Measurements from ENCODE around the gene HMGN3.
A peak's percentile ranks its signal among the peaks of the same experiment; 100 is the strongest.
"Not testable (repeated sequence)": the region's sequence is repeated elsewhere in the genome, so short reads cannot be mapped to it uniquely, and the experiment has no call there.

Gene HMGN3

DNA sequence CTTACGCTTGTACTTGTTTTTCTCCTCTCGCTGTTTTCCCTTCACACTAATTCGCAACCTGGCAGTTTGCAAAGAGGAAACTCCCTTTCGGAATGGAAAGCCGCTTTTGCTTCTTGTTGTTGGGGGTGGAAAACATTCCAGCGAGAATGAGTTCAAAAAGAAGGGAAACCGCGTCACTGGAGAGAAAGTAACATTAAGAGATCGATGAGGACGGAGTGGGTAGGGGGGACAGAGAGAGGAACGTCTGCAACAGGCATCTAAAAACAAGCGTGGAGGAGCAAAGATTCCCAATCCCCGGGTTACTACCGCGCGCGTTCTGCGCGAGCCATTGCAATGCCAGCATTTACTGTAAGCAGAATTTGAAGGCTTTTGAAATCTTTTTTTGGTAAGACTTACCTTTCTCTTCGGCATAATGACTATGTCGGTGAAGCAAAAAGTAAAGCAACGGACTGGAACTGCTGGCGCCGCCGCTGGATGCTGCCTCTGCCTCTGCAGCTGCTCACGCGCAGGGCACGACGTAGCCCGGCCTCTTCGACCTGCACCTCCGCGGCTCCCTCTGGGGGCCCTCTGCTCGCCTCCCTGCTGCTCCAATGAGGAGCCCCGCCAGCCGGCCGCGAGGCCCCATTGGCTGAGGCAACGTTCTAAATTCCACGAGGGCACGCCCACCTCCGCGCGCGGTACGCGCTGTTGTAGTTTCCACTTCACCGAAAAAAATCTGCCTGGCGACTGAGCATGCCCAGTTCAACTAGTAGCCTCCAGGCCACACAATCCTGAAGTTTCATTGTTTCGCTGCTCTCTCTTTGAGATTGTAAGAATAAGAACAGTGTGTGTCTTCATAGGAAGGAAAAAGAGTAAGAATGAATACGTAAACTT is at the start of gene HMGN3:
Gene HMGN3, minus strand, starts transcription at position 533 of the 873 bp plus-strand sequence.
- DNase-seq (ENCODE audit: low read depth), result peak; percentile 93

DNA sequence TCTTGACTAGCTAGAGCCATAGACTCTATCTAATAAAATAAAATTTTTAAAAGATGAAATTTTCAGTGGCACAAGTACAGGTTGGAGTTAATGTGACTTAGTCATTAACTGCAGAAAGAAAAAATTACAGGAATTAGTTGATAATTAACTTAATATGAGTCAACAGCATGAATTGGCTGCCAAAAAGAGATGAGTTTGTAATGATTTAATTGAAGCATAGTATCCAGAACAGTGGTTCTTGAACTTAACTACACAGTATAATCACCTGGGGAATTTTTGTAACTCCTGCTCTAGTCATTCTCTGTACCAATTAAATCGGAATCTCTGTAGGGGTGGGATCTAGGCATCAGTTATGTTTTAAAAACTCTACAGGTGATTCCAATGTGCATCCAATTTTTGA is 46.3 kb upstream of the HMGN3 start:
- DNase-seq (ENCODE audit: low read depth), result no peak

DNA sequence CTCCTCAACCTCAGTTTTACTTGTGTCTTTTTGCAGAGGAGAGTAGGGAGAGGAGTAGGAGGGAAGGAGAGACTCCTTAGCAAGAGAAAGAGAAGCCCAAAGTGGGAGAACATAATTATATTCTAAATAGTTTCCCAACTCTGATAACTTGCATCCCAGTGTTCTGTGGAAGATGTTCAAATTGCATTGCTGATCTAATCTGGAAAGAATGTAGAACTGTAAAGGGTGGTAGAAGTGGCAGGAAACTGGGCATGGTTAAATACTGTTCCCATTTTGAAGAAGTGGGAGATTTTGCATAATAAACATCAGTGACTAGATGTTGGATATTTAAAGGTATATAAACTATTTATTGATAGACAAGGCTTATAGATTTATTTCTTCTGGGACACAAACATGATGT is 42.6 kb upstream of the HMGN3 start:
- peak; percentile 85 for DNase-seq (ENCODE audit: low read depth)

DNA sequence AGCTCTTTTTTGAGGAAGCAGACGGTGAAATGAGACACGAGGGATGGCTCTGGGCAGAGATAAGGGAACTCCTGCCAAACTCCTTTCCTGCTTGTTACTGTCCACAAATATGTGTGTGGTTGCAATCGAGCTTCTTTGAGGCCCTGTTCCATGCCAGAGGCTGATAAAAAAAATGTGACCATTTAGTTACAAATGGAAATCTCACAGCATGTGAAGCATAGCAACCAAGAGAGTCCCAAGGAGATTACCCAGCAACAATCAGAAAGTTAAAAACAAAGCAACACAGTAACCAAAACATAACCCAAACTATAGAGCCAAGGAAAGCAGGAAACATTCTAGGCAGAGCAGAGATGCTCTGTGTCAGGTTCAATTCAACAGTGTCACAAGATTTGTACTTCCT is 35.4 kb upstream of the HMGN3 start:
- DNase-seq (ENCODE audit: low read depth), result peak; percentile 99

DNA sequence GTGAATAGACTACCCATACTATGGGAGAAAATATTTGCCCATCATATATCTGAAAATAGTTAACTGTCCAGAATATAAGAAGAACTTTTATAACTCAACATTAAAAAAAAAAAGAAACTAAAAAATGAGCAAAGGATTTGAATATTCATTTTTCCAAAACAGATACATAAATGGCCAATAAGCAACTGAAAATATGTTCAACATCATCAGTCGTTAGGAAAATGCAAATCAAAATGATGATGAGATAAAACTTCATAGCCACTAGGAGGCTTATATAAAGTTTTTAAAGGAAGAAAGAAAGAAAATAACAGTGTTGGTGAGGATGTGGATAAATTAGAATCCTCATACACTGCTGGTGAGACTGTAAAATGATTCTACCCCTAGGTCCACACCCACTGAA is 32.6 kb upstream of the HMGN3 start:
- DNase-seq (ENCODE audit: low read depth), result no peak

DNA sequence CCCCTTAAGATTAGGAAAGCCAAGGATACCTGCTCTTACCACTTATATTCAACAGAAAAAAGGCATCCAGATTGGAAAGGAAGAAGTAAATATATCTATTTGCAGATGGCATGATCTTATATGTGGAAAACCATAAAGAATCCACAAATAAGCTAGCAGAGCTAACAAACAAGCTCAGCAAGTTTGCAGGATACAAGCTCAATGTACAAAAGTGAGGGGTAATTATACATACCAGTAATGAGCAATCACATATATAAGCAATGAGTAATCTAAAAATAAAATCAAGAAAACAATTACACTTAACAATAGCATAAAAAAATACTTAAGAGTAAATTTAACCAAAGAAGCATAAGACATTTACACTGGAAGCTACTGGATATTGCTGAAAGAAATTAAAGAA is 31.6 kb upstream of the HMGN3 start:
- no peak for DNase-seq (ENCODE audit: low read depth)

DNA sequence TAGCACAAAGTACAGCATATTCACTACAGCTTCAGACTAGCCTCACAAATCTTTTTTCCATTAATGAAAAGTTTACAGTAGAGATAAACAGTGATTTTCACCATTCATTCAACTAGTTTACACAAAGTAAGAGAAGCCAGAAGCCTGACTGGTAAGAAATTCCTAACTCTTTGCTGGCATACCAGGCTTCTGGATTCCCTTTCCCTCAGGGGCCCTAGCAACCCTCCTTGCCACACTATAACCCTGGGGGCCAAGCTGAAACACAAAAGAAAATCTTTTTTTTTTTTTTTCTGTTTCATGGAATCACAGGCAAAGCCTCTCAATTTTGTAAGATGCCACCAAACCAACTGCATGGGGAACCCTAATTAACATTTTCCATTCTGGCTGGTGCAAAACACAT is 28.9 kb upstream of the HMGN3 start:
- DNase-seq (ENCODE audit: low read depth), result peak; percentile 54

DNA sequence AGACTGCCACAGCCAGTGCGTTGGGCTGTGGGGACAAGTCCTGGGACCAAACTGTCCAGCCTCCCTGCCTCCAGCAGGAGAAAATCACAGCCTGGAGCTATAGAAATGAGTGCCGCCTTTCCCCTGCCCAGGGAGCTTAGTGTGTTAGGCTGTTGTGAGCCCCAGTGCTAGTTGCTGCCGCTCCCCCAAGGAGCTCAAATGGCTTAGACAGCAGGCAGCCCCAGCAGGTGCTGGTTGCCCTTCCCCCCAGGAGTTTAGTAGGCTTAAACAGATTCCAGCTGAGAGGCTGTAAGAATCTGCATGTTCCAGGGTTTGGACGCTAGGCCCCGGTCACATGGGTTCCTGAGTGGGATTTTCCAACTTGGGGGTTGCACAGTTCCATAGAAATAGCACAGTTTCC is 27.2 kb upstream of the HMGN3 start:
- no peak for DNase-seq (ENCODE audit: low read depth)

DNA sequence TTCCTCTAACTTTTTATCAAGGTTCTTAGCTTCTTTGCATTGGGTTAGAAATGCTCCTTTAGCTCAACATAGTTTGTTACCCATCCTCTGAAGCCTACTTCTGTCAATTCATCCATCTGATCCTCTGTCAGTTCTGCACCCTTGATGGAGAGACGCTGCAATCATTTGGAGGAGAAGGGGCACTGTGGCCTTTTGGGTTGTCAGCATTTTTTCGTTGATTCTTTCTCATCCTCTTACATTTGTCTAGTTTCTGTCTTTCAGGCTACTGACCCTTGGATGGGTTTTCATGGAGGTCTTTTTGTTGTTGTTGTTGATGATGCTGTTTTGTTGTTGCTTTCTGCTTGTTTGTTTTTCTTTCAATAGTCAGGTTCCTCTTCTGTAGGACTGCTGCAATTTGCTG is 26.3 kb upstream of the HMGN3 start:
- no peak for DNase-seq (ENCODE audit: low read depth)

DNA sequence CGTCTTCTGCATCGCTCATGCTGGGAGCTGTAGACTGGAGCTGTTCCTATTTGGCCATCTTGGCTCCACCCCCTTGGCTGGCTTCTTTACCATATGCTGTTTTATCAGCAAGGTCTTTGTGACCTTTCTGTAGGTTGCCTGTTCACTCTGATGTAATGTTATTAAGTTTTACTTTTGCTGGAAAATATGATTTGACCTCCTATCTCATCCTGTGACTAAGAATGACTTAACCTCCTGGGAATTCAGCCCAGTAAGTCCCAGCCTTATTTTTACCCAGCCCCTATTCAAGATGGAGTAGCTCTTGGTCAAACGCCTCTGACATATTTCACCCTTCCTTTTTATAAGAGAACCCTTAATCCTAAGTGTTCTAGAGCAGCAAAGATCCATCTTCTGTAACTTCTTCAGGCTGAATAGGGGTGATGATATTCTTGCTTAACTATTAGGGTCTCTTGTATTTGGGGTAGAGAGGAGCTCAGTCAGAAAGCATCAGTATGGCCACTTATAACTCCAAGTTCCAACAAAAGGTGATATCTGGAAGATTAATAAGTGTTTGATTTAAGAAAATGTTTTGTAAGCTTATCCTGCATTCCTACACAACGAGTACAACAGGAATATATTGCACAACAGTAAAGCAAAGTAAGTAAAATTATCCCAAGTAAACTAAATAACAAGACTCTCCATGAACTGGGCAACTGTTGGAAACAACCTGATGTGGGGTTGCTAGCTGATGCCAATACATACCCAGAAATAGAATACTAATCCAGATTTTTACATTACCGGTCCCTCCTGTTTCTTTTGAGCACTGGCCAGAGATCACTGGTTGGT is 23.1 kb upstream of the HMGN3 start:
- peak; percentile 58 for DNase-seq (ENCODE audit: low read depth)

DNA sequence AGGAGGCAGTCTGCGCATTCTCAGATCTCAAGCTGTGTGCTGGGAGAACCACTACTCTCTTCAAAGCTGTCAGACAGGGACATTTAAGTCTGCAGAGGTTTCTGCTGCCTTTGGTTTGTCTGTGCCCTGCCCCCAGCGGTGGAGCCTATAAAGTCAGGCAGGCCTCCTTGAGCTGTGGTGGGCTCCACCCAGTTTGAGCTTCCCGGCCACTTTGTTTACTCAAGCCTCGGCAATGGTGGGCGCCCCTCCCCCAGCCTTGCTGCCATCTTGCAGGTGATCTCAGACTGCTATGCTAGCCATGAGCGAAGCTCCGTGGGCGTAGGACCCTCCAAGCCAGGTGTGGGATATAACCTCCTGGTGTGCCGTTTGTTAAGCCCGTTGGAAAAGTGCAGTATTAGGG is 22.3 kb upstream of the HMGN3 start:
- not testable (repeated sequence) for DNase-seq (ENCODE audit: low read depth)

DNA sequence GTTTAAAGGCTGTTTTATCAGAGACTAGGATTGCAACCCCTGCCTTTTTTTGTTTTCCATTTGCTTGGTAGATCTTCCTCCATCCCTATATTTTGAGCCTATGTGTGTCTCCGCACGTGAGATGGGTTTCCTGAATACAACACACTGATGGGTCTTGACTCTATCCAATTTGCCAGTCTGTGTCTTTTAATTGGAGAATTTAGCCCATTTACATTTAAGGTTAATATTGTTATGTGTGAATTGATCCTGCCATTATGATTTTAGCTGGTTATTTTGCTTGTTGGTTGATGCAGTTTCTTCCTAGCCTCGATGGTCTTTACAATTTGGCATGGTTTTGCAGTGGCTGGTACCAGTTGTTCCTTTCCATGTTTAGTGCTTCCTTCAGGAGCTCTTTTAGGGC is 20.6 kb upstream of the HMGN3 start:
- not testable (repeated sequence) for DNase-seq (ENCODE audit: low read depth)

DNA sequence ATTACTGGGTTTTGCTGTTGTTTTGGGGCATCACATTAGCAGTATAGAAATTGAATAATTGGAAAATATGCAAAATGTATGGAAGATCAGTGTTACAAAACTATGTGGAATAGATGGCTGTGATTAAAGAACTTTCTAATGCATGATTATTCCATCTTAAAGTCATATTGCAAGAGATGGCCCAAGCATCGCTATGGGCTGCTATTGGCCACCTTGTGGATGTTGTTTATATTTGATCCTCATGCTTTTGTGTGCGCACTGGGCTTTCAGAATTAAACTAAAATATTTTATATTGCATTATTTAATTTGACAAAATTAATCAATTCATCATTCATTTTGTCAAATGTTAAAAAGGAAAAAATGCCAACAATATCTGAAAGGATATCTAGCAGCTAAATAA is 16.1 kb upstream of the HMGN3 start:
- DNase-seq (ENCODE audit: low read depth), result no peak

DNA sequence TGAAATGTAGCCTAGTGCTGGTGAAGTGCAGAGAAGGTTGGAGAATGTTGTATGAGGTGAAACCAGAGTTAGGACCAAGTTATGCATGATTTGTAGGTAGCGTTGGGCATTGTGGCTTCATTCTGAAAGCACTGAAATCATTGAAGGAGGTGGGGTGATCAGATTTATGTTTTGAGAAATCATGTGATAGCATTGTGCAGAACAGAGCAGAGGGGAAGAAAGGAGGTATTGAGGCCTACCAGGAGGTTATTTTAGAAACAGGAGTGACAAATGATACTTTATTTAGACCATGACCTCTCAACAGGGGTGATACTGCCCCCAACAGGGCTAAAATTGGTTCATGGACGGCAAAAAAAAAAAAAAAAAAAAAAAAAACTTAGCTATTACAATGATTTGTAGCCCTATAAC is 15.6 kb upstream of the HMGN3 start:
- no peak for DNase-seq (ENCODE audit: low read depth)

DNA sequence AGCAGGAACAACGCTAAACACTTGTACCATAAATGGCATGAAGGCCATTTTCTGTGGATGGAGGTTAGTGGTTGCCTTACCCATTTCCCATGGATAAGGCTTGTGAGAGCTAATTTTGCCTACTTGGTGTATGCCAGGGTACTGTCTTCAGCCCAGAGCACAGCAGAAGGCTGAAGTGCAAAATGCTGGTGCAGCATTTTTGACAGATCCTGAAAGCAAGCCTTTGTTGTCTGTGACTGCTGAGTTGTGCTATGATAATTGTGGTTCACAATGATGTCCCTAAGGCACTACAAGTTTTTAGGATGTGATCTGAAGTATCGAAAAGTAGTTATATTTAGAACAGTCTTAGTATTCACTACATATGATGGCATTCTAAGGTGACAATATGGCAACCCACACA is 14.7 kb upstream of the HMGN3 start:
- DNase-seq (ENCODE audit: low read depth), result no peak

DNA sequence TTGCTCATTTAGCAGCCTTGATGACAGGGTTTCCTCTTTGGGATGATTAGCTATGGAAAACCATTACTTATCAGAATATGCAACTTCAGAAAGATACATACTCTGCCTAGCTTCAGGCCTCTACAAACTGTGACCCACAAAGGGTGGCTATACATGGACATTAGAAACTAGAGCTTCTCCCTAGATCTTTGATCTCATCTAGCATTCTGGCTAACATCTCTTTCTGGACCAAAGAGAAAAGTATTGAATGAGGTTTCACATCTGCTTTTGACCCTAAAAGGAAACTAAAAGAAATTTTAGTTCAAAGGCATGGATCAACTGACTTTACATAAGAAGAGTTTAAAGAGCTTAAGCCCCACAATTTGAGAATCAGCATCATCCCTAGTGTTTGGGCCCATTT is 12.4 kb upstream of the HMGN3 start:
- no peak for DNase-seq (ENCODE audit: low read depth)

DNA sequence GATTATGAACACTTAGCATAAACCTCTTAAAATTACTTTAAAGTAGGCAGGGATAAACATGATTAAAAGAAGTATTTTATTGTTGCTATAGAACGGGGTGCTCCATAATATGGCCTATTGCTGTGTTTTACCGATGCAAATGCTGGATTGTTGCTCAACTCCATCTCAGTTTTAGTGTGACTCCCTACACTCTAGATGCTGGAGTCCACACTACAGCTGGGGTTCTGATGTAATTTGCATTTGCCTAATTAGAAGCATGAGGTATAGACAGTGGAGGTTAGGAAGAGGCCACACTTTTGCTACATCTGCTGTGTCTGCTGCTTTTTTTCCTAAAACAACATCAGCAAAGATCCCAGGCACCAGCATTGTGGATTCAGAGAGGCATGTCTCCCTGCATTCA is 6.7 kb upstream of the HMGN3 start:
- no peak for DNase-seq (ENCODE audit: low read depth)

DNA sequence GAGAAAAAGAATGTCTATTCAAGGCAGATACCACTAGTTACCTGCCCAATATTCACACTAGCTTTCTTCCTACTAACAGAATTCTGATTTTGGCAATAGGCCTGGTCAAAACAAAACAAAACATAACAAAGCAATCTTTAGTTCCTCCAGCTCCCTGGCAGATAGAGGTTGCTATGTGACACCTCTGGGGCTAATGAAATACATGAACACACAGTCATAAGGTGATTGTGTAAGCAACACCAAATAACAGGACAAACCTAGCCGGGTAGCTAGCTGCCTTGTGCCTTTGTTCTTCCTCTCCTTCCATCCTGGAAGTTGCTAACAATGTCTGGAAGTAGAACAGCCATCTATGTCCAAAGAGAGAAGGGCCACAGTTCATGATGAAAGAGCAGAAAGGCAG is 6.0 kb upstream of the HMGN3 start:
- peak; percentile 31 for DNase-seq (ENCODE audit: low read depth)

DNA sequence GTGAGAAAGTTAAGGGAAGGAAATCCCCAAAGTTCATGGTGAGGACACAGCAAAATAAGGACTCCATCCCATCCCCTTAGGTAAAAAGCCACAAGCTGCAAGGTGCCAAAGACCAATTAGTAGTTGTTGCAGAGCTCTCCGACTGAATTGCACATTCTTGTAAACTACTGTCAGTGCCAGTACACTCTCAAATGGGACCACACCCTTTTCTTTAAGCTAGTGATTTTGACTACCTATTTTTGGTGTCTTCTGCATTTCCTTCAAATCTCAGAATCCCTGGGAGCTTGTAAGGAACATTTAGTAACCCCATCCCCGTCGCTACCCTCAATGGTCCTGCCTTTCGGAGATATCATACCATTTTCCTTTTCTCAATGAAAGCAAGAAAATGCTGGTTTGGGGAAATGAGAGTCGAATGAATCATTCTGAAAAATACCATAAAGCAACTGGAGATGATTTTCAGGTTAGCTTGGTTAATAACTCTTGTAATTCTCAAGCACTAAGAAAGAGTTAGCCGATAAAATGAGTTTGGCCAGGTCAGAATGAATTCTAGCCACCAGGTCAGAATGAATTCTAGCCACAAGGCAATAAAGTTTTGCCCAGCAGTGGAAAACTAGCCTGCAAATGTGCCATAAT is 5.2 kb upstream of the HMGN3 start:
- DNase-seq (ENCODE audit: low read depth), result no peak

DNA sequence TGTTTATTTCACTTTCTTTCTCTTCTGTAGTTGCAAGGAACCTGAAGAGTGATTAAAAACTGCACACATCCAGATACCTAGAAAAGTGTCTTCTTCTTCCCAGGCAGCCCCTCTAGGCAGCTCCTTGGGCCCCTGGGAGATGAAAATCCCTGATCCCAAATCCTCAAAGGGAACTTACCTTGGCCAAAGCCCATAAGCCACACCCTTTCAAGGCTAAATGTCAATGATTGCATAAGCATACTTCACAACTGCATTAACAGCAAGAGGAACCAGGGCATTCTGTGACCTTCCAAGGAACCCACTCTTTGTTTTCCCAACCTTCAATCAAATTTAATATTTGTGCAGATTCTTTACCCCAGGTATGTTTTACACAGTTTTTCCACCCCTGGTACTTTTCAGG is 4.4 kb upstream of the HMGN3 start:
- DNase-seq (ENCODE audit: low read depth), result no peak

DNA sequence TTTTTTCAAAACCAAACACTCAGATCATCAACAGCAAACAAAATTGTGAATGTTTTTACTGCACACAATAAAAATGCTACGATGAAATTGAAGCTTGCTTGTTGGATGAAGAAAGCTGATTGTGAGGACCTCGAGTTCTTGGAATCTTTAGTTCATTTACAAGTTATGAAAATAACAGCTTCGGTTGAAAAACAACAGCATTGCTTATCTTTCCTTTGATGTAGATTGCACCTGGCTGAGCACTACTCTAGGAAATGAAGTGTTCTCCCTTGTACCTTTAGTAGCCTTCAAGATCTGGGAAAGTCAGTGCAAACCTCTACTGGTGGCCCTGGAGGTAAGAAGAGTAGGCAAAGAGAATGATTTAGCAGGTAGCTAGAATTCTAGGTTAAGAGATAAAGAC is 2.2 kb upstream of the HMGN3 start:
- DNase-seq (ENCODE audit: low read depth), result no peak

DNA sequence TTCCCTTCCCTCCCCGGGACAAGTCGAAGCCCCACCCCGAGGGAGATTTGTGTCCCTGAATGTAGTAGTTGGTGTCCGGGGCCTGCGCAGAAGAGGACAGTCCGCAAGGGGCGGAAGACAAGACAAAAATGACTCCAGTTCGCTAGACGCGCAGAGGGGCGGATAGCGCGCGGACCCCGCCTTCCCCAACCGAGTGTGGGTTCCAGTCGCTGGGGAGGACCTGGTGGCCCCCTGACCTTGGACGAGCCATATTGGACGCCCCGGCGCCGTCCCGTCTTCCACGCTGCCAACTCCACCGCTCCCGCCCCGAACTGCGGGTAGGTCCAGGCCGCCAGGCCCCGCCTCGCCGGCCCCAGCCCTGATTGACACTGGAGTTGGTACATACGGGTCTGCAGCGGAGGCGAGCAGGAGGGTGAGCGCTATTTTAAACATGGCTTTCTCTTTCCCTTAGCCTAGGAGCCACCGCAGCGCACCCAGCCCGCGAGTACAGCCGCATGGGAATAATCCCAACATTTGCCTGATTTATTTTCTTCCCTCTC is 802 bp downstream of the HMGN3 start:
- peak; percentile 92 for DNase-seq (ENCODE audit: low read depth)
